CD4-positive, alpha-beta T cell treated with Interleukin-10 for 1 hour (primary cell): Measurements from ENCODE around the gene HSD17B2.
"Not testable (repeated sequence)": the region's sequence is repeated elsewhere in the genome, so short reads cannot be mapped to it uniquely, and the experiment has no call there.

Source experiments
- DNase-seq: peaks from one replicate; pipeline ENCODE4 v3.0.0-alpha.2; 2020

Gene HSD17B2

GRCh38 chr16:82137822-82138167 is 102.7 kb downstream of the HSD17B2 start:
- no peak for DNase-seq

DNA sequence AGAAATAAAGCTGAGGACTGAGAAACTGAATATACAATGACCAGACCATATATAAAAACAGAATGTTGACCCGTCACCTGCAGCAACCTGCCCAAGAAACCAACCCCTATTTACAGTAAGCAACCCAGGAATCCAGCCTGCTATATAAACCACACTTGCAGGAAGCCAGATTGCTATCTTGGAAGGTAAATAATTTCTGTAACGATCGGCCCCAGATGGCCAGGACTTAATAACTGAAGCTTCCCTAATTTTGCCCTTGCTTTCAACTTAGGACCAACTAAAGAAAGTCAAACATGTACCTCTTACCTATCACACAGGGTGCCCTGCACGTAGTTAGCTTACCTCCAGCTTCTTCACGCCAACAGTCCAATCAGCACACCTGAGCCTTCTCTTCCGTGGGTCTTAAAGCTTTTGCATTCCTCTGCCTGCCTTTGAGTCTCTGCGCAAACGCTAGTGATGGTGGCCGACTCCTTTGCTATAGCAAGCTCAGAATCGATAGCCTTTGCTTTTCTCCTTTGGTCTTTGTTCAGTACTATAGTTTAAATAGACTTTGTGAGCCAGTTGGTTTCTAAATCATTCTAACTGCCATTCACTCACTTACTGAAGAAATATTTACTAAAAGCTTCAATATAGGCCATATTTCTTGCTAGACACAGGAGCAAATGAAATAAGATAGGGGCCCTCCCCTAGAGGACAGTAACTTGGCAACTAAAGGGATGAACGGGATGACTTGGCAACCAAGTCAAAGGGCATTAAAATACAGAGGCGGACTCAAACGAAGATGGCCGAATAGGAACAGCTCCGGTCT is 103.6 kb downstream of the HSD17B2 start:
- DNase-seq: no peak

- not testable (repeated sequence) for DNase-seq
Observed at GRCh38 chr16:82139286-82139571, 104.2 kb downstream of the HSD17B2 start.

DNA sequence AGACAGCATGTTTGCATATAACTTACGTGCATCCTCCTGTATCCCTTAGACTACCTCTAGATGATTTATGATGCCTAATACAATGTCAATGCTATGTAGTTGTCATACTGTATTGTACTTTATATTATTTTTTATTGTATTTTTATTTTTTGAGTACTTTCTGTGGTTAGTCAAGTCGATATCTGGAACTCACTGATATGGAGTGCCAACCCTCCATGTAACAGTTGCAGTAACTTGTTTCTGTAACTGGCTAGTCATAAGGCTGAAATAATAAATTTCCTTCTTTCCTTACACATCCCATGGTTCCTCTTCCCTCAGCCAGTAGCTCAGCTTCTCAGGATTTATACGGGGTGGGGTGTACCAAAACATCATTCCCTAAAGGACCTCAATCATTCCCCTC is 111.5 kb downstream of the HSD17B2 start:
- no peak for DNase-seq

- DNase-seq: no peak
Observed at GRCh38 chr16:82146957-82147356, 111.9 kb downstream of the HSD17B2 start.

GRCh38 chr16:82147546-82147945 is 112.5 kb downstream of the HSD17B2 start:
- DNase-seq: no peak
